ENCODE data around the gene GPI.

The GPI gene

GRCh38 chr19:34373601-34374288, 8.7 kb downstream of the GPI start:
- H3K4me3 ChIP-seq (replicated peaks; ENCODE audit: low read depth, low read length), result no peak overlapping the region
- DNase-seq (ENCODE audit: low read depth), result no peak
- no peak for TF ChIP-seq CTCF (IDR thresholded peaks at IDR 0.05; ENCODE audit: low read length, missing control alignments)

- H3K4me3 ChIP-seq (replicated peaks; ENCODE audit: low read depth, low read length), result no peak overlapping the region
- DNase-seq (ENCODE audit: low read depth), result peak; percentile 31
- TF ChIP-seq CTCF (IDR thresholded peaks at IDR 0.05; ENCODE audit: low read length, missing control alignments), result no peak
These were observed 10.6 kb downstream of the GPI start for GRCh38 chr19:34375598-34375997.

GRCh38 chr19:34380639-34381241, 15.7 kb downstream of the GPI start:
- H3K4me3 ChIP-seq (replicated peaks; ENCODE audit: low read depth, low read length), result no peak overlapping the region
- no peak for DNase-seq (ENCODE audit: low read depth)
- no peak for TF ChIP-seq CTCF (IDR thresholded peaks at IDR 0.05; ENCODE audit: low read length, missing control alignments)

GRCh38 chr19:34381399-34382251, 16.6 kb downstream of the GPI start:
- TF ChIP-seq CTCF (IDR thresholded peaks at IDR 0.05; ENCODE audit: low read length, missing control alignments), result no peak
- no peak for DNase-seq (ENCODE audit: low read depth)
- H3K4me3 ChIP-seq (replicated peaks; ENCODE audit: low read depth, low read length), result no peak overlapping the region

GRCh38 chr19:34382471-34382870, 17.5 kb downstream of the GPI start:
- no peak for DNase-seq (ENCODE audit: low read depth)
- TF ChIP-seq CTCF (IDR thresholded peaks at IDR 0.05; ENCODE audit: low read length, missing control alignments), result no peak
- no peak overlapping the region for H3K4me3 ChIP-seq (replicated peaks; ENCODE audit: low read depth, low read length)

GRCh38 chr19:34383599-34383998, 18.6 kb downstream of the GPI start:
- no peak for DNase-seq (ENCODE audit: low read depth)
- no peak for TF ChIP-seq CTCF (IDR thresholded peaks at IDR 0.05; ENCODE audit: low read length, missing control alignments)
- no peak overlapping the region for H3K4me3 ChIP-seq (replicated peaks; ENCODE audit: low read depth, low read length)

All from fibroblast of pulmonary artery (primary cell).